SK-N-SH treated with all-trans-retinoic acid at 6 μM for 48 hours (cell line): Measurements from ENCODE around the gene LSM7.

Source experiments
- ATAC-seq: fragments of 200-7000 bp; cut with Tn5 transposase; 3 replicates; pipeline ENCODE4 v1.9.1; 2020; ENCODE audit warnings: mild to moderate bottlenecking, moderate library complexity
- BACH2 ChIP-seq: fragments of 250-450 bp; sonication (Bioruptor Pico); IDR thresholded peaks from 2 replicates; pipeline ENCODE4 v1.9.0; 2021; ENCODE audit warnings: mild to moderate bottlenecking, borderline replicate concordance
- CSDC2 ChIP-seq: fragments of 250-450 bp; sonication (Bioruptor Pico); IDR thresholded peaks from 2 replicates; pipeline ENCODE4 v1.5.0; 2020; ENCODE audit warnings: mild to moderate bottlenecking, moderate library complexity
- GLIS3 ChIP-seq: fragments of 250-450 bp; sonication (Bioruptor Pico); IDR thresholded peaks from 2 replicates; pipeline ENCODE4 v1.5.0; 2020; ENCODE audit warnings: mild to moderate bottlenecking, moderate library complexity
- ISL1 ChIP-seq: fragments of 250-450 bp; sonication (Bioruptor Pico); IDR thresholded peaks from 2 replicates; pipeline ENCODE4 v2.1.2; 2022; ENCODE audit warnings: mild to moderate bottlenecking, moderate library complexity
- OSR1 ChIP-seq: fragments of 250-450 bp; sonication (Bioruptor Pico); IDR thresholded peaks from 2 replicates; pipeline ENCODE4 v1.8.0; 2022; ENCODE audit warnings: moderate library complexity, mild to moderate bottlenecking, inconsistent platforms
- PPARA ChIP-seq: fragments of 250-450 bp; sonication (Bioruptor Pico); IDR thresholded peaks from 2 replicates; pipeline ENCODE4 v1.5.0; 2020; ENCODE audit warnings: mild to moderate bottlenecking, borderline replicate concordance
- RARB ChIP-seq: fragments of 250-450 bp; sonication (Bioruptor Pico); IDR thresholded peaks from 2 replicates; pipeline ENCODE4 v1.8.0; 2021; ENCODE audit warnings: mild to moderate bottlenecking, moderate library complexity
- SNAI2 ChIP-seq: fragments of 250-450 bp; sonication (Bioruptor Pico); IDR thresholded peaks from 2 replicates; pipeline ENCODE4 v1.5.0; 2020; ENCODE audit warnings: mild to moderate bottlenecking, moderate library complexity
- TCF4 ChIP-seq: fragments of 250-450 bp; sonication (Bioruptor Pico); IDR thresholded peaks from 2 replicates; pipeline ENCODE4 v1.8.0; 2021; ENCODE audit warnings: mild to moderate bottlenecking, moderate library complexity, borderline replicate concordance
- TOX ChIP-seq: fragments of 250-450 bp; sonication (Bioruptor Pico); IDR thresholded peaks from 2 replicates; pipeline ENCODE4 v1.8.0; 2021; ENCODE audit warnings: mild to moderate bottlenecking, moderate library complexity, borderline replicate concordance
- ZC3H10 ChIP-seq: fragments of 250-450 bp; sonication (Bioruptor Pico); IDR thresholded peaks from 2 replicates; pipeline ENCODE4 v1.5.1; 2021; ENCODE audit warnings: mild to moderate bottlenecking, moderate library complexity
- ZFP3 ChIP-seq: fragments of 250-450 bp; sonication (Bioruptor Pico); IDR thresholded peaks from 2 replicates; pipeline ENCODE4 v1.5.0; 2020; ENCODE audit warnings: mild to moderate bottlenecking, moderate library complexity
- ZFP30 ChIP-seq: fragments of 450-650 bp; formaldehyde crosslinking; IDR thresholded peaks from 2 replicates; pipeline ENCODE4 v1.5.0; 2022; ENCODE audit warnings: mild to moderate bottlenecking, moderate library complexity
- ZNF565 ChIP-seq: fragments of 450-650 bp; formaldehyde crosslinking; conservative IDR thresholded peaks from 2 replicates; pipeline ENCODE4 v1.5.0; 2020; ENCODE audit warnings: low read depth, mild to moderate bottlenecking, moderate library complexity
- ZNF70 ChIP-seq: fragments of 450-650 bp; formaldehyde crosslinking; IDR thresholded peaks from 2 replicates; pipeline ENCODE4 v1.5.0; 2020; ENCODE audit warnings: mild to moderate bottlenecking, moderate library complexity
- TF ChIP-seq, protein P1 (sequence below): fragments of 250-450 bp; sonication (Bioruptor Pico); IDR thresholded peaks from 2 replicates; pipeline ENCODE4 v1.8.0; 2021; ENCODE audit warnings: low read depth, mild to moderate bottlenecking, moderate library complexity, borderline replicate concordance
- TF ChIP-seq, protein P2 (sequence below): fragments of 250-450 bp; sonication (Bioruptor Pico); IDR thresholded peaks from 2 replicates; pipeline ENCODE4 v1.5.1; 2020; ENCODE audit warnings: low read depth, mild to moderate bottlenecking, moderate library complexity
- TF ChIP-seq, protein P3 (sequence below): fragments of 250-450 bp; sonication (Bioruptor Pico); IDR thresholded peaks from 2 replicates; pipeline ENCODE4 v1.5.1; 2021; ENCODE audit warnings: mild to moderate bottlenecking, moderate library complexity
- TF ChIP-seq, protein P4 (sequence below): fragments of 250-450 bp; sonication (Bioruptor Pico); IDR thresholded peaks from 2 replicates; pipeline ENCODE4 v1.8.0; 2020; ENCODE audit warnings: mild to moderate bottlenecking, moderate library complexity, borderline replicate concordance

The LSM7 gene

DNA sequence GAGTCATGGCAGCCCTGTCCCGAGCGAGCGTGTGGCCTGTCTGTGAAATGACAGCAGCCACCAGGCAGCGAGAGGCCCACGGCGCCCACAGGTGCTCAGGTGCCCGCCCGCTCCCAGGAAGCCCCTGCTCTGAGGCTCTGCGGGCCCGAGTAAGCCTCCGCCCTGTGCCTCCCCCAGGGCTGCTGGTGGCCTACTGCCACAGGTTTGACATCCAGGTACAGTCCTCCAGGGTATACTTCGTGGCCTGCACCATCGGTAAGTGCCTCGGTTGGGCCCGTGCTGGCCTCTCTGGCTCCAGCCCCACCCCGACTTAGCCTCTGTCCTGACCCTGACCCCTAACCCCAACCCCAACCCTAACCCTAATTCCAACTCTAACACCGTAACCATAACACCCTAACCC is 16.7 kb upstream of the LSM7 start:
- TF ChIP-seq GLIS3 (CRISPR knock-in tag) (no peak), ZNF565 (CRISPR knock-in tag) (no peak), BACH2 (CRISPR knock-in tag) (no peak), OSR1 (CRISPR knock-in tag) (no peak), ZNF70 (no peak), ZC3H10 (CRISPR knock-in tag) (no peak), ZFP3 (CRISPR knock-in tag) (no peak), CSDC2 (CRISPR knock-in tag) (no peak), PPARA (CRISPR knock-in tag) (no peak), ISL1 (CRISPR knock-in tag) (no peak)
- TF ChIP-seq, protein P1, sequence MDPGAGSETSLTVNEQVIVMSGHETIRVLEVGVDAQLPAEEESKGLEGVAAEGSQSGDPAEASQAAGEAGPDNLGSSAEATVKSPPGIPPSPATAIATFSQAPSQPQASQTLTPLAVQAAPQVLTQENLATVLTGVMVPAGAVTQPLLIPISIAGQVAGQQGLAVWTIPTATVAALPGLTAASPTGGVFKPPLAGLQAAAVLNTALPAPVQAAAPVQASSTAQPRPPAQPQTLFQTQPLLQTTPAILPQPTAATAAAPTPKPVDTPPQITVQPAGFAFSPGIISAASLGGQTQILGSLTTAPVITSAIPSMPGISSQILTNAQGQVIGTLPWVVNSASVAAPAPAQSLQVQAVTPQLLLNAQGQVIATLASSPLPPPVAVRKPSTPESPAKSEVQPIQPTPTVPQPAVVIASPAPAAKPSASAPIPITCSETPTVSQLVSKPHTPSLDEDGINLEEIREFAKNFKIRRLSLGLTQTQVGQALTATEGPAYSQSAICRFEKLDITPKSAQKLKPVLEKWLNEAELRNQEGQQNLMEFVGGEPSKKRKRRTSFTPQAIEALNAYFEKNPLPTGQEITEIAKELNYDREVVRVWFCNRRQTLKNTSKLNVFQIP (CRISPR knock-in tag), result no peak
- TF ChIP-seq, protein P2, sequence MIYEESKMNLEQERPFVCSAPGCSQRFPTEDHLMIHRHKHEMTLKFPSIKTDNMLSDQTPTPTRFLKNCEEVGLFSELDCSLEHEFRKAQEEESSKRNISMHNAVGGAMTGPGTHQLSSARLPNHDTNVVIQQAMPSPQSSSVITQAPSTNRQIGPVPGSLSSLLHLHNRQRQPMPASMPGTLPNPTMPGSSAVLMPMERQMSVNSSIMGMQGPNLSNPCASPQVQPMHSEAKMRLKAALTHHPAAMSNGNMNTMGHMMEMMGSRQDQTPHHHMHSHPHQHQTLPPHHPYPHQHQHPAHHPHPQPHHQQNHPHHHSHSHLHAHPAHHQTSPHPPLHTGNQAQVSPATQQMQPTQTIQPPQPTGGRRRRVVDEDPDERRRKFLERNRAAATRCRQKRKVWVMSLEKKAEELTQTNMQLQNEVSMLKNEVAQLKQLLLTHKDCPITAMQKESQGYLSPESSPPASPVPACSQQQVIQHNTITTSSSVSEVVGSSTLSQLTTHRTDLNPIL, result no peak
- ATAC-seq, result no peak

DNA sequence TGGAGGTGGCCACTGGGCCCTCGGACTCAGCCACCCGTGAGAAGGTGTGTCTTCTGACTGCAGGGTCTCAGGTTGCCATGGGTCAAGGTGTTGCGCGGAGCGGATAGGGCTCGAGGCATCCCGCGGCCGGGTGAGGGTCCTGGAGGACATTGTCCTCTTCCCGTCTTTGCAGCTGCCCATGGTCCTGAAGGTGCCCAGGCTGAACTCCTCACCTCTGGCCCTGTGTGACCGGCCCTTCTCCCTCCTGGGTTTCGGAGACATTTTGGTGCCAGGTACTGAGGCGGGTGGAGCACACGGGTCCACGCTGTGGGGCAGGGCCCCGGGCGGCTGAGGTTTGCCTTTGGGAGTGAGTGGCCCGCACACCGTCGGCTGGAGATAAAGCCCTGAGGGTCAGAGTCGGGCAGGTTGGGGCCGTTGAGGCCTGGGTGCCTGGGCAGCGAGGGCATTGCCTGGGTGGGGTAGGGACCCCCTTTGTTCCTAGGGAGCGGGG is 16.0 kb upstream of the LSM7 start:
- ATAC-seq, result no peak
- TF ChIP-seq ZC3H10 (CRISPR knock-in tag), result no peak
- TF ChIP-seq TOX (CRISPR knock-in tag), result no peak
- no peak for TF ChIP-seq PPARA (CRISPR knock-in tag)
- TF ChIP-seq BACH2 (CRISPR knock-in tag), result no peak

DNA sequence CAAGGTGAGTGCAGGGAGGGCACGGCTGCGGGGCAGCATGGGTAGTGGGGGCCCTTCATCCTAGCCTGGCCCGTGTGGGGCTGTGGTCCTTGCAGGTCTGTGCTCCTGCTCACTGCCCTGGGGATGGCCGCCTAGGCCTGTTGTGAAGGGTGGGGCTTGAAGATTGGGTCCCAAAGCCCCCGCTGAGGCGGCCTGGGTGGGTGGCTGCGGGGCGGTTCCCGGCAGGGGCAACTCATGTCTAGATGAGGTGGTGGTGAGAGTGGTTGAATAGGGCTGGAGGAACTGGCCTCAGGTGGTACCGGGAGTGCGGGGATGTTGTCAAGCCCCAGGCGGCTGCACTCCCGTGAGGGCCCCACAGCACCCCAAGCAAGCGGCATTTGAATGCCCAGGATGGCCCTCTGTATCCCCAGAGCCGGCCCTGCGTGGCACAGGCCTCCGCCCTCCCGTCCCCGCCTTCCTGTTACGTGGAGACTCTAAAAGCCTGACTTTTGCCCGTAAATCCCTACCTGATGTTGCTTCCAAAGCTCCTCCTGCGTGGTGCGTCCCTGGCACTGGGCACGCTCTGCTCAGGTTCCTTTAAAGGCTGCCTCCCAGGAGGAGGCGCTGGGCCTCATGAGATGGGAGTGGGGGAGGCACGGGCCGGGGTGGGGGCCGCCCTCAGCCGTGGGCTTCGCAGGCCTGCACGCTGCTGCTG is 15.1 kb upstream of the LSM7 start:
- no peak for ATAC-seq
- TF ChIP-seq ZFP30 (CRISPR knock-in tag) (no peak), ZC3H10 (CRISPR knock-in tag) (no peak), ZNF70 (no peak), TOX (CRISPR knock-in tag) (no peak), CSDC2 (CRISPR knock-in tag) (no peak), GLIS3 (CRISPR knock-in tag) (no peak), RARB (no peak), ISL1 (CRISPR knock-in tag) (no peak), OSR1 (CRISPR knock-in tag) (no peak), BACH2 (CRISPR knock-in tag) (no peak)
- TF ChIP-seq, protein P1 (CRISPR knock-in tag), result no peak
- TF ChIP-seq, protein P2, result no peak
- TF ChIP-seq, protein P3, sequence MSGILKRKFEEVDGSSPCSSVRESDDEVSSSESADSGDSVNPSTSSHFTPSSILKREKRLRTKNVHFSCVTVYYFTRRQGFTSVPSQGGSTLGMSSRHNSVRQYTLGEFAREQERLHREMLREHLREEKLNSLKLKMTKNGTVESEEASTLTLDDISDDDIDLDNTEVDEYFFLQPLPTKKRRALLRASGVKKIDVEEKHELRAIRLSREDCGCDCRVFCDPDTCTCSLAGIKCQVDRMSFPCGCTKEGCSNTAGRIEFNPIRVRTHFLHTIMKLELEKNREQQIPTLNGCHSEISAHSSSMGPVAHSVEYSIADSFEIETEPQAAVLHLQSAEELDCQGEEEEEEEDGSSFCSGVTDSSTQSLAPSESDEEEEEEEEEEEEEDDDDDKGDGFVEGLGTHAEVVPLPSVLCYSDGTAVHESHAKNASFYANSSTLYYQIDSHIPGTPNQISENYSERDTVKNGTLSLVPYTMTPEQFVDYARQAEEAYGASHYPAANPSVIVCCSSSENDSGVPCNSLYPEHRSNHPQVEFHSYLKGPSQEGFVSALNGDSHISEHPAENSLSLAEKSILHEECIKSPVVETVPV (CRISPR knock-in tag), result no peak

DNA sequence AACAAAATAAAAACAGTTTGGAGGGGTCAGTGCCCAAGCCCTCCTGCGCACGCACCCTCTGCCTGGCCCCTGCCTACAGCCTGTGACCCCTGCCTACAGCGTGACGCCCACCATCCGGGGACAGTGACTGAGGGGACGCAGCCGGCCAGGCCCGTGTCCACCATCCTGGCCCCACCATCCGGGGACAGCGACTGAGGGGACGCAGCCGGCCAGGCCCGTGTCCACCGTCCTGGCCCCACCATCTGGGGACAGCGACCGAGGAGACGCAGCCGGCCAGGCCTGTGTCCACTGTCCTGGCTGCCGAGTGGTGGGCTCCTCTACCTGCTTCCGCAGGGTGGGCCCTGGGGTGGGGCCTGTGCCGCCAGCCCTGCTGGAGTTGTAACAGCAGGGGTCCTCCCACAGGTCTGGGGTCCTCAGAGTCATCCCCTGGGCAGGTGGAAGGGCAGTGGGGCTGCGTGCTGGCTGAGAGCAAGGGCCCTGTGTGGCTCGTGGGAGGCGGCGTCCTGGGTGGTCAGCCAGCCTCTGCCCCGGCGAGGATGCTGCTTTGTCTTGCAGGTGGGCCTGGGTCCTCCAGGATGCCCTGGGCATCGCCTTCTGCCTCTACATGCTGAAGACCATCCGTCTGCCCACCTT is 14.4 kb upstream of the LSM7 start:
- no peak for ATAC-seq
- no peak for TF ChIP-seq SNAI2 (CRISPR knock-in tag)
- no peak for TF ChIP-seq TCF4 (CRISPR knock-in tag)
- TF ChIP-seq, protein P1 (CRISPR knock-in tag), result no peak
- TF ChIP-seq ISL1 (CRISPR knock-in tag), result no peak
- TF ChIP-seq TOX (CRISPR knock-in tag), result no peak
- TF ChIP-seq, protein P4, sequence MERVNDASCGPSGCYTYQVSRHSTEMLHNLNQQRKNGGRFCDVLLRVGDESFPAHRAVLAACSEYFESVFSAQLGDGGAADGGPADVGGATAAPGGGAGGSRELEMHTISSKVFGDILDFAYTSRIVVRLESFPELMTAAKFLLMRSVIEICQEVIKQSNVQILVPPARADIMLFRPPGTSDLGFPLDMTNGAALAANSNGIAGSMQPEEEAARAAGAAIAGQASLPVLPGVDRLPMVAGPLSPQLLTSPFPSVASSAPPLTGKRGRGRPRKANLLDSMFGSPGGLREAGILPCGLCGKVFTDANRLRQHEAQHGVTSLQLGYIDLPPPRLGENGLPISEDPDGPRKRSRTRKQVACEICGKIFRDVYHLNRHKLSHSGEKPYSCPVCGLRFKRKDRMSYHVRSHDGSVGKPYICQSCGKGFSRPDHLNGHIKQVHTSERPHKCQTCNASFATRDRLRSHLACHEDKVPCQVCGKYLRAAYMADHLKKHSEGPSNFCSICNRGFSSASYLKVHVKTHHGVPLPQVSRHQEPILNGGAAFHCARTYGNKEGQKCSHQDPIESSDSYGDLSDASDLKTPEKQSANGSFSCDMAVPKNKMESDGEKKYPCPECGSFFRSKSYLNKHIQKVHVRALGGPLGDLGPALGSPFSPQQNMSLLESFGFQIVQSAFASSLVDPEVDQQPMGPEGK (CRISPR knock-in tag), result no peak
- TF ChIP-seq PPARA (CRISPR knock-in tag), result no peak
- no peak for TF ChIP-seq ZNF70
